IPS-18c (cell line): ENCODE measurements around the gene SLC39A11.
"Not testable (repeated sequence)": the region's sequence is repeated elsewhere in the genome, so short reads cannot be mapped to it uniquely, and the experiment has no call there.

Source experiments
- H3K4me3 ChIP-seq: 2 replicates; pipeline ENCODE4 v1.7.0; 2013; ENCODE audit warnings: low read depth, mild to moderate bottlenecking, low read length, moderate library complexity; ENCODE audit not compliant: insufficient read depth
- H3K9me3 ChIP-seq: one replicate; pipeline ENCODE4 v1.6.1; 2013; ENCODE audit warnings: mild to moderate bottlenecking, low read length, moderate library complexity; ENCODE audit not compliant: control insufficient read depth, insufficient read depth

The SLC39A11 gene

DNA sequence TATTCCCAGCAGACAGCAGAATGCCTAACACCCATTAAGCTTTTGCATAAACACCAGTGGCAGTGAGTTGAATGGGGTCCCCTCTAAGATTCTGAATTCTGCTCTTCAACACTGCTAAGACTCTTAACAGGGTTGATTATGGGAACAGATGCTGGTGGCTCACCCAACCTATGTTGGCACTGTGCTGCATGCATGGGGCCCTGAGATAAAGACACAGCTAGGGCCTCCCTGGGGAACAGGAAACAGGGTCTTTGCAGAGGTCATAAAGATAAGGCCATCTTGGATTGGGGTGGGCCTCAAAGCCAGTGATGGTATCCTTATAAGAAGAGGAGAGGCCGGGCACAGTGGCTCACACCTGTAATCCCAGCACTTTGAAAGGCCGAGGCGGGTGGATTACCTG, 190.8 kb downstream of the SLC39A11 start:
- no peaks in the 10 kb centered on the region for H3K9me3 ChIP-seq
- no peak overlapping the region for H3K4me3 ChIP-seq

DNA sequence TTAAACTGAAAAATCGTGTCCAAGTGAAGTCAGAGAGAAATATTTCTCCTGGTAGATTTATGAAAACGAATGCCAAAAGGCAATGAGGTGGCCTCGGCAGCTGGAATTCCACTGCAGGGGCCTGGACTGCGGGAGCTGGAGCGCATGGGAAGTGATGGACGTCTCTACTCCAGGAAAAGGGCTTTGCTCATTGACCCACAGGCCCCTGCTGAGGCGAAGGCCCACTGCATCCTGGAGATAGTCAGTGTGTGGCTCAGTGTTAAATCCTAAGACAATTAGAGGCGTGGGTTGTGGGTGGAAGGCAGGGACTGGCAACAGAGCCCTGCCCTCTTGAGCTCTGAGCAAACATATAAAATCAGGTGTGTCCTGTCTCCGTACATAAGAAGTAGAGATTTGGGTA, 191.4 kb downstream of the SLC39A11 start:
- no peak overlapping the region for H3K4me3 ChIP-seq
- H3K9me3 ChIP-seq, result no peaks in the 10 kb centered on the region

DNA sequence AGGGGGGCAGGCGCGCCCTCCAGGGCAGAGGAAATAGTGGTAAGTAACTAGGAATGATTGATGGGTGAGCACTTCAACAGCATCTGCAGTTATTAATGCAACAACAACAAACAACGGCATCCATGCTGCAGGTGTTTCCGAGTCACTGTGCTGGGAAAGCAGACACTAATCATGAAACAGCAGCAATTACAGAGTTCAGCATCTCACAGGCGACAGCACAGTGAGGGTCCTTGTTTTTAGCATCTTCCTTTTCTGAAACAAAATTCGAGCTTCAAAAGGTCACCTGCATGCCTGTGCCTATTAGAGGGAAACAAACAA, 191.9 kb downstream of the SLC39A11 start:
- H3K9me3 ChIP-seq, result no peaks in the 10 kb centered on the region
- no peak overlapping the region for H3K4me3 ChIP-seq

DNA sequence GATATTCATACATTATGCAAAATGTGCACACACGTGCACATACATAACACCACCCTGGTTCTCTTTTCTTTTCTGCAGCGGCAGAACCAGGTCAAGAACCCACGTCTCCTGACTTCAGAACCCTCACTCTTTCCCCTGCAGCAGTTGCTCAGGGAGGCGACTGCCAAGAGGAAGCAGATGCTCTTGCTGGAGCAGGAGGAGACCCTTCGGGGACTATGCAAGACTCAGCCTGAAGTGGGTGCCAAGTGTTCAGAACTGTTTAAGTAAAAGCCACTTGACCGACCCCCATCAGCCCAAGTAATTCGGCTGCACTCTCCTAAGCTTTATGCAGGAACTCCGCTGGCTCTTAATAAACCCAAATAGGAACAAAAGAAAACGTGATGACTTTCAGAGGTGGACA, 193.8 kb downstream of the SLC39A11 start:
- Histone ChIP-seq H3K4me3 (no peak overlapping the region), H3K9me3 (no peaks in the 10 kb centered on the region)

DNA sequence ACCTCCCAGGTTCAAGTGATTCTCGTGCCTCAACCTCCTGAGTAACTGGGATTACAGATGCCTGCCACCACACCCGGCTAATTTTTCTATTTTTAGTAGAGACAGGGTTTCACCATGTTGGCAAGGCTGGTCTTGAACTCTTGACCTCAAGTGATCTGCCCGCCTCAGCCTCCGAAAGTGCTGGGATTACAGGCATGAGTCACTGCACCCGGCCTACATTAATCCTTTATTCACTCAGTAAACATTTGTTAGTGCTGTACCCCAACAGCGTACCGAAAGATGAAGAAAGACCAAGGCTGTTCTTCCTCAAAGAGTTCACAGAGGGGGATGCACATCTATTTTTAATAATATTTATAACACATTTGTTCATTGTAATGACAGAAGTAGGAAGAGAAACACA, 196.2 kb downstream of the SLC39A11 start:
- not testable (repeated sequence) for H3K9me3 ChIP-seq, H3K4me3 ChIP-seq

DNA sequence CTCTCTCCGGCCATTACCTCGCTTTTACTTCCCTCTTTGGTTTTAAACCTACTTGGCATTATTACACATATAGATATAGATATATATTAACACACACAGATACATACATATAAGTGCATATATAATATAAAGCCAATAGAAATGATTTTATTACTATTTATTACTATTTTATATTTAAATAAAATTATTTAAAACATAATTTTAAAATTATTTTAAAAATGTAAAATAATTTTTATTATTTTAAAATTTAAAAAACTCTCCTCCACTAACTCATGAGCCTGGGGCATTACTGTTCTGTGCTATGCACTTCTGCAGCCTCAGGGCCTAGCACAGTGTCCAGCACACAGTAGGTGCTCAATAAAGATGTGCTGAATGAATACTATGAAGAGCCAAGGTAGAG, 200.9 kb downstream of the SLC39A11 start:
- no peaks in the 10 kb centered on the region for H3K9me3 ChIP-seq
- no peak overlapping the region for H3K4me3 ChIP-seq

DNA sequence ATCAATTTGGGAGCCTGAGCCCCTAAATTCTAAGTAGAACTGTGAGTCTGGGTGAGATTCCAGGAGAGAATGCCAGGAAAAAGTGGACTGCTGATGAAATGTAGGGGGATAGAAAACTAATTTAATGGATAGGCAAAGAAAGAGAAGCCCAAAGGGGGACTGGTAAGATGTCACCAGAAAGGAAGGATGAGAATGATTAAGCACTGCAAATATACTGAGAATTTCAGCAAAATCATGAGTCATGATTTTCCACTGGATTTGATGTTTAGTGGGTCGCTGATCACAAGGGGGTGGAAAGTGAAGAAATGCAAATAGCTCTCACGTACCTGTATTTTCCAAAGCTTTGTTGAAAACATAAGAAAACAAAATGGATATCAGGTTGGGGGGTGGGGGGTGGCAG, 201.8 kb downstream of the SLC39A11 start:
- no peaks in the 10 kb centered on the region for H3K9me3 ChIP-seq
- no peak overlapping the region for H3K4me3 ChIP-seq

DNA sequence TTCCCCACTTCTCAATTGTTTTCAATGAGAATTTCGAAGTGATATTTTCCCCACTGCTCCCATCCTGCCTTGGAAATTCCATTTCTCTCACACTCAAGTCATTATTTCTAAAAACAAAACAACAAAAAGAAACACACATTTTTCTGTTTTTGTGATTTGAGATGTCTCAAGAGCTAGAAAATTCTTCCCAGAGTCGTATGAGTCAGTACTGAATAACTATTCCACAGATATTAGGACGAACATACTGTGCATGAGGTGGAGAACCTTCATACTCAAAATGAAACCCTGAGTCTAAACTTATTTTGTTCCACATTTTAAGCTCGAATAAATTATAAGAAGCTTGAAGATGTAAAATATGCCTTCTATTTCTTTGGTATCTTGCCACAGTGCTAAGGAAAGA, 204.6 kb downstream of the SLC39A11 start:
- no peak overlapping the region for H3K4me3 ChIP-seq
- H3K9me3 ChIP-seq, result no peaks in the 10 kb centered on the region

DNA sequence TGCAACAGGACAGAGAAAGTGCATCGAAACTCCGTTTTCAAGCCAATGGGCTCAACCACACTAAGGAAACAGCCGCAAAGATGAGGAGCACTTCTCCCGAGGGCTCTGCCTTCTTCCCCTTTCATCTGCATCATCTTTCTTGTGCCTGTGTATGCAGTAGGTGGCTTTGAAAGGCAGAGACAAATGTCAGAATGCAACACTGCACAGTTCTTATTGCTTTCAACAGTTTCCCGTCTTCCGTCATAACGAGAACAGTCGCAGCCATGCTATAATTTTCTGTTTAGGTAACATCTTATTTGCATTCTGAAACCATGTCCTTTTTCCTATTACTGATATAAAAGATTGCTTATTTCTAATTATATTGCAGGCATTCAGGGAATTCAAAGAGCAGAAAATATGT, 205.2 kb downstream of the SLC39A11 start:
- Histone ChIP-seq H3K4me3 (no peak overlapping the region), H3K9me3 (no peaks in the 10 kb centered on the region)

DNA sequence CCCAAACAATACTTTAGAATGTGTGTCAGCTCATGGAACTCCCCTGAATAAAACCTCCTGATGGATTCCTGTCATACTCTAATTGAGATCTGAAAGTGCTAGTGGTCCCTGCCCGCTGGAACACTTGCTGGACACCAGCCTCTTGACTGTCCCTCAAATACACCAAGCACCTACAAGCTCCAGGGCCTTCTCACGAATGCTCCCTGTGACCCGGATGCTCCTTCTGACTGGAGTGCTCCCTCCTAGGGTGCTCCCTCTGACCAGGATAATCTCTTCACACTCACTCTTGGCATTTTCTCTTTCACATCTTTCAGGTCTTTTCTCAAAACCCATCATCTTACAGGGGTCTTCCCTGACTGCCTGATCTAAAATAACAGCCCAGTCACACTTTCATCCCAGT, 205.9 kb downstream of the SLC39A11 start:
- Histone ChIP-seq H3K9me3 (no peaks in the 10 kb centered on the region), H3K4me3 (no peak overlapping the region)

DNA sequence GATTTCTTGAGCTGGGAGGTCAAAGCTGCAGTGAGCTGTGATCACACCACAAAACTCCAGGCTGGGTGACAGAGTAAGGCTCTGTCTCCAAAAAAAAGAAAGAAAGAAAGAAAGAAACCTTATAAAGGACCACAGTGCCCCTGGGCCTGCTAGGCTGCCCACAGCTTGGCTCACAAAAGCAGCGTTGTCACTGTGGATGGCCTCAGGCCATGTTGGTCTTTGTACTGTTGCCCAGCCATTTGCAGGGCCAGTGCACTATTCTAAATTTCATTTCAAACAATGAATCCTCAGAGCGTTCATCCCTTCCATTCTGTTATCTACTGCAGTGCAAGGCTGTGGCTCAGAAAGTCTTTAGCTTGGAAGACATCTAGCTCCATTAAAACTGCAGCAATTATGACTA, 208.4 kb downstream of the SLC39A11 start:
- H3K9me3 ChIP-seq, result no peaks in the 10 kb centered on the region
- no peak overlapping the region for H3K4me3 ChIP-seq

DNA sequence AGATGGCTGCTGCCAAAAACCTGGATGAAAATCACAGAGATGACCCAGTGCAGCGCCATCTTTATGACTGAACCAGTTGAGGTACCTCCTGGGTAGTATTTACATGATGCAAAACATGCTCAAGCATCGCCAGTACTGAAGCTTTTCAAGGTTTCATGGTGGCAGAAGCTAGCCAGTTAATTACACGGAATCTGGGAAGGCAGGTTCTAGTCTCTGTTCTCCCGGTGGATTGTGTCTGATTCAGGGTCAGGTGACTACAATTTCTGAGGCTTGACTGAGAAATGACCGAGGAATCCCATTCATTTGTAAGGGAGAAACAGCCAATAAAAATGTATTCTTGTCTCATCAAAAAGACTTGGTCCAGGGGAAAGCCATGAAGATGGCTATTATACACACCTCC, 209.1 kb downstream of the SLC39A11 start:
- Histone ChIP-seq H3K9me3 (no peaks in the 10 kb centered on the region), H3K4me3 (no peak overlapping the region)

DNA sequence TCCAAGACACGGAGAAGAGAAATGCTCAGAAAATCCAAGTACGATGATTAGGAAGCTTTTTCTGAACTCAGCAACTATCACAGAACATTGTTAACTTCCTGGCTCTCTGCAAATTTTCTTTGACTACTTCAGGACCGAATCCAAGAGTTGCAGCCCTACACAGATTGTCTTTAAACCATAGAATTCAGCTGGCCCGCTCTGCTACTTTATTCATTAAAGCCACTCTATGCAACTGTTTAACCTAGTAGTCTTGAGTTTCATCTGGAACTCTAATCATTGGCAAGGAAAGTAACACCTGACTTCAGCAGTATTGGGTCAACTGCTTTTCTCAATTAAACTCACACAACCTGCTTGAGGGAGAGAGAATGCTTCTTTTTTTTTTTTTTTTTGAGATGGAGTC, 210.1 kb downstream of the SLC39A11 start:
- Histone ChIP-seq H3K9me3 (no peaks in the 10 kb centered on the region), H3K4me3 (no peak overlapping the region)

DNA sequence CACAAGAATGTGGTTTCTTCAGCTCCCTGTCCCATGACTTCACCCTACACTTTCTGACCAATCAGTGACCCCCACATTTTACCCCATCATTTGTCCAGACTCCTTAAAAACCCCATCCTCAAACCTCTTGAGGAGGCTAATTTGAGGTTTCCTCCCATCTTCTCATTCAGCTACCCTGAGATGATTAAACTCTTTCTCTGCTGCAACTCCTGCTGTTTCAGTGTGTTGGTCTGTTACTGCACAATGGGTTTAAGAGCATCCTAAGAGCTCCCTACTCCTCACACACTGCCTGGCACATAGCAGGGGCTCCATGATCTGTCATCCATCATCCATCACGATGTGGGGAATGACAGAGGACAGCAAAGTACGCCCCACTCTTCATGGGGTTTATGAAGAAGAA, 212.6 kb downstream of the SLC39A11 start:
- H3K9me3 ChIP-seq, result peaks cover 2% of the 10 kb centered on the region
- no peak overlapping the region for H3K4me3 ChIP-seq

DNA sequence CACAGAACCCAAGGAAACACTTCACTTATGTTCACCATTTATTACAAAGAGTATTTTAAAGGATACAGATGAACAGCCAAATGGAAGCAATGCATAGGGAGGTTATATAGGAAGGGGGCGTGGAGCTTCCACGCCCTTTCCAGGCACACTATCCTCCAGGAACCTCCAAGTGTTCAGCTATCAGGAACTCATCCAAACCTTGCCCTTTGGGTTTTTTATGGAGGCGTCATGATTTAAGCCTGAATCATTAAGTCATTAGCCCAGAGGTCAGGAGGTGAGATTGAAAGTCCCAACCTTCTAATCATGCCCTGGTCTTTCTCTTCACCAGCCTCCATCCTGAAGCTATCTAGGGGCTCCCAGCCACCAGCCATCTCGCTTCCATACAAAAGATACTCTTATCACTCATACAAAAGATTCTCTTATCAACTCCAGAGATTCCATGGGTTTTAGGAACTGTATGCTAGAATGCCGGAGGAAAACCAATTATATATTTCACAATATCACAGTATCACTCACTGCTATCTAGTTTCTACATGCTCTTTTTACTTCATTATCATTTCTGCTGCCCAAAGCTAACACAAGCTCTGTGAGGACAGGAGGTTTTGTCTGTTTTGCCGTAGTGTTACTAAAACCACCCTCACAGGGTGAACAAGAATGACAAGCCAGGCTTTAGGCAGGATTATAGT, 213.4 kb downstream of the SLC39A11 start:
- H3K9me3 ChIP-seq, result peaks cover 2% of the 10 kb centered on the region
- no peak overlapping the region for H3K4me3 ChIP-seq

DNA sequence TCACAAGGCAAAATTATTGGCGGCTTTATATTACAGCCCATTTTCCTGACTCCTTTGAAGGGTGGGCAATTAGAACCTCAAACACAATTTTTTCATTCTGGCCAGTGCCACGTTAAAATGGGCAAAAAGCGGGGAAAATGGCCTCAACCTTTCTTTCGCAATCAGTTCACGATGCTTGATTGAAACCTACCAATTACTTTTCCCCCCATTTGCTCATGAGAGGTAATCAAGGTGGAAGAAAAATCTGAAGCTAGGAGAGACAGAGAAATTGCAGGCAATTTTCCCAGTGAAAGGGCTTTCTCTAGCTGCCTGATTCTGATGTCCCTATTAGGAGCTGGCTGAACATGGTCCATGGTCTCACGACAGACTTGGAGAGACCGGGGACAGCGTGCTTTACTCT, 215.1 kb downstream of the SLC39A11 start:
- peaks cover 2% of the 10 kb centered on the region for H3K9me3 ChIP-seq

DNA sequence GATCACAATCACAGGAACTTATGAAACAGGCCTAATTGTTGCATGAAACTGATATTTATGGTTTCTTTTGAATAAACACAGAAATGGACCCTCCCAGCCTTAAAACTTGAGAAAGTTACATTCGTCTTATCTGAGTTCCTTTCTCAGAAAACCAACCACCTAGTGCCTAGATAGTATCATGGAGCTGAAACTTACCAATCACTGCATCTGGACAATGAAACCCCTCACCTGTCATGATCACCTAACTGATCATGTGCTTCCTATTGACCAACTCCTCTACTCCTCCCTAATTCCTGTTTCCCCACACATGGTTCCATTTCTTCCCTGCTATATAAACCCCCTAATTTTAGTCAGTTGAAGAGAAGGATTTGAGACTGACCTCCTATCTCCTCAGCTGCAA, 216.1 kb downstream of the SLC39A11 start:
- Histone ChIP-seq H3K4me3 (no peak overlapping the region), H3K9me3 (peaks cover 2% of the 10 kb centered on the region)

More for the DNA sequence above, 215.1 kb downstream of the SLC39A11 start:
- no peak overlapping the region for H3K4me3 ChIP-seq

DNA sequence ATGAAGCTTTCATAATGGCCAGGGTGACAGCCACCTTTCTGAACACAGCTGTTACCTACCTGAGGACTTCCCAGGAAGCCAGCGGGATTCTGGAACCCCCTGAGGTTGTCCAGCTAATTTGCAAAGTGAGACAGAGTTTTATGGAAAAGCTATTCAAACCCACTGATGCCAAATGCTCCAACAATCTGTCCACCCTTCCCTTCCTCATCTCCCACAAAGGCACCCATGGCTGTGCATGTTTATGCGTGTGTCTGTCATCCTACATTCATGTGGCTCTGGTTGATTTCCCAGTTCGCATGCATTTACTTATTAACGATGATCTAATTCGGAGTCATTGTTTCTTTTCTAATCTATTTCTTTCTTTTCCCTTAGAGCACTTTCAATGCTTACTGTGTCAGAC, 217.1 kb downstream of the SLC39A11 start:
- Histone ChIP-seq H3K9me3 (peaks cover 3% of the 10 kb centered on the region), H3K4me3 (no peak overlapping the region)

DNA sequence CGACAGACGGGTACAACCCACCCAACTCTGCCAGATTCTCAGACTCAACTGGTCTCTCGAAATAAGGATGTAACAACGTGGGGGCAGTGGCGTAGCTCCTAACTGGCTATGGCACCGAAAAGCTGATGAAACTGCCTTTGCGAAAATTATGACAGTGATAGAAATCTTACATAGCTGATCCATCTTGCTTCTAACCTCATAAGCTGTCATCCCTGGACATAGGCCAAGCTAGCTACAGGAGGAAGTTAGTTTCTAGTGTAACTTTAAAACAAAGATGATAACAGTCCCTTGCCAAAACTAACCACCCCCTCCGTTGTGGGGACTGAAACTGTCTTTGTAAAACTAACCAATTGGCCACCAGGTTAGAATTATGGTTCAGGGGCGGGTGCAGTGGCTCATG, 220.1 kb downstream of the SLC39A11 start:
- Histone ChIP-seq H3K4me3 (no peak overlapping the region), H3K9me3 (peaks cover 5% of the 10 kb centered on the region)
